ENCODE measurements around the gene E2F2. TPM values are rescaled to one million over a fixed set of nuclear protein-coding genes. Genes with fewer than 3 reads are reported as not detected.
A peak's percentile ranks its signal among the peaks of the same experiment; 100 is the strongest.

E2F2 gene
- polyA plus RNA-seq, 1 experiment: 0.11 TPM

GRCh38 chr1:23483321-23484252 is 47.4 kb downstream of the E2F2 start, which contains the start of gene ASAP3:
Gene ASAP3, minus strand, starts transcription at chr1:23484179. Its CDS starts 46 bp downstream, at chr1:23484133.
- Histone ChIP-seq H3K4me3 (ENCODE audit: low read depth, low read length) (peak within 1 kb of the TSS; percentile 78), H3K27me3 (ENCODE audit: control insufficient read depth, insufficient read depth, low read length) (peaks cover 5% of the 10 kb centered on the region), H3K36me3 (ENCODE audit: control insufficient read depth, insufficient read depth, low read length) (no peaks in the 10 kb centered on the region)
- TF ChIP-seq CTCF (IDR thresholded peaks at IDR 0.05; ENCODE audit: insufficient read depth, low read depth, low read length): peak; percentile 33; the same call in 1 of the 2 replicates
- ChIA-PET POLR2A (interaction anchor here (0.5 to 1.0 kb wide), 4 partner anchors 8 to 149 kb away, joined by 3 to 26 read pairs (median 4); partner anchors contain the start of gene HNRNPR), CTCF (interaction anchor here (0.6 to 5.5 kb wide), 4 partner anchors 9 to 98 kb away, joined by 3 to 44 read pairs (median 5); no protein-coding TSS in a partner anchor)
- no peak for DNase-seq (ENCODE audit: low read depth)

- Histone ChIP-seq H3K27me3 (ENCODE audit: control insufficient read depth, insufficient read depth, low read length) (peaks cover 2% of the 10 kb centered on the region; the same call in 1 of the 2 replicates), H3K4me3 (ENCODE audit: low read depth, low read length) (no peak overlapping the region), H3K36me3 (ENCODE audit: control insufficient read depth, insufficient read depth, low read length) (no peaks in the 10 kb centered on the region)
- ChIA-PET POLR2A (no interaction called here), CTCF (interaction anchor here (1.5 to 5.5 kb wide), 2 partner anchors 15 to 46 kb away, joined by 3 to 44 read pairs; no protein-coding TSS in a partner anchor)
- no peak for DNase-seq (ENCODE audit: low read depth)
- TF ChIP-seq CTCF (IDR thresholded peaks at IDR 0.05; ENCODE audit: insufficient read depth, low read depth, low read length): no peak
Measured at GRCh38 chr1:23481904-23482303, 49.1 kb downstream of the E2F2 start.

GRCh38 chr1:23481026-23481597 is 49.9 kb downstream of the E2F2 start:
- no peak for DNase-seq (ENCODE audit: low read depth)
- Histone ChIP-seq H3K27me3 (ENCODE audit: control insufficient read depth, insufficient read depth, low read length) (peaks cover 2% of the 10 kb centered on the region; the same call in 1 of the 2 replicates), H3K36me3 (ENCODE audit: control insufficient read depth, insufficient read depth, low read length) (no peaks in the 10 kb centered on the region), H3K4me3 (ENCODE audit: low read depth, low read length) (no peak overlapping the region)
- no peak for TF ChIP-seq CTCF (IDR thresholded peaks at IDR 0.05; ENCODE audit: insufficient read depth, low read depth, low read length)
- ChIA-PET POLR2A (no interaction called here), CTCF (interaction anchor here (1.5 to 5.5 kb wide), 2 partner anchors 15 to 46 kb away, joined by 3 to 44 read pairs; no protein-coding TSS in a partner anchor)

- DNase-seq (ENCODE audit: low read depth): no peak
- Histone ChIP-seq H3K36me3 (ENCODE audit: control insufficient read depth, insufficient read depth, low read length) (no peaks in the 10 kb centered on the region), H3K4me3 (ENCODE audit: low read depth, low read length) (no peak overlapping the region), H3K27me3 (ENCODE audit: control insufficient read depth, insufficient read depth, low read length) (no peaks in the 10 kb centered on the region)
- CTCF ChIA-PET: interaction anchor here (1.2 to 1.5 kb wide), 2 partner anchors 17 to 47 kb away, joined by 3 read pairs; no protein-coding TSS in a partner anchor
- POLR2A ChIA-PET: interaction anchor here (0.6 kb wide), 1 partner anchor 330 kb away, joined by 7 read pairs; no protein-coding TSS in a partner anchor
- no peak for TF ChIP-seq CTCF (IDR thresholded peaks at IDR 0.05; ENCODE audit: insufficient read depth, low read depth, low read length)
Measured at GRCh38 chr1:23480187-23481025, 50.6 kb downstream of the E2F2 start.
